Mucosa of rectum (tissue), 2 donors: ENCODE data around the gene HMCN1.

Experiments
- H3K27ac ChIP-seq, 2 donors: one replicate each; pipeline ENCODE4 v1.7.0; 2013; ENCODE audit warnings: inconsistent platforms in 2 of 2, low read depth in 2 of 2, low read length in 2 of 2
- H3K27me3 ChIP-seq, 2 donors: one replicate each; pipeline ENCODE4 v1.7.0; 2013; ENCODE audit warnings: low read length in 2 of 2; ENCODE audit not compliant: control insufficient read depth in 2 of 2, insufficient read depth in 2 of 2
- H3K36me3 ChIP-seq, 2 donors: one replicate each; pipeline ENCODE4 v1.7.0; 2013; ENCODE audit warnings: low read length in 2 of 2; ENCODE audit not compliant: control insufficient read depth in 2 of 2, insufficient read depth in 2 of 2
- H3K4me1 ChIP-seq, 2 donors: one replicate each; pipeline ENCODE4 v1.7.0; 2013; ENCODE audit warnings: low read length in 2 of 2, mild to moderate bottlenecking in 1 of 2; ENCODE audit not compliant: control insufficient read depth in 2 of 2, insufficient read depth in 2 of 2
- H3K4me3 ChIP-seq, 2 donors: one replicate each; pipeline ENCODE4 v1.7.0; 2013; ENCODE audit warnings: low read length in 2 of 2
- H3K9ac ChIP-seq, 2 donors: one replicate each; pipeline ENCODE4 v1.7.0; 2013; ENCODE audit warnings: low read length in 2 of 2, low read depth in 1 of 2, mild to moderate bottlenecking in 1 of 2
- H3K9me3 ChIP-seq, 2 donors: one replicate each; pipeline ENCODE4 v1.7.0; 2013; ENCODE audit warnings: low read length in 2 of 2; ENCODE audit not compliant: control insufficient read depth in 2 of 2
- donor health status: healthy.
- donor health status: Normal muscosa, but diverticular disease.

Gene HMCN1

GRCh38 chr1:186225096-186225495 is 490.9 kb downstream of the HMCN1 start:
- no peak overlapping the region for H3K4me3 ChIP-seq
- no peak overlapping the region for H3K9ac ChIP-seq
- H3K27ac ChIP-seq, result no peak overlapping the region
- H3K27me3 ChIP-seq, result no peaks in the 10 kb centered on the region
- no peaks in the 10 kb centered on the region for H3K4me1 ChIP-seq
- no peaks in the 10 kb centered on the region for H3K36me3 ChIP-seq
- H3K9me3 ChIP-seq, result no peaks in the 10 kb centered on the region

GRCh38 chr1:186228749-186229148 is 494.6 kb downstream of the HMCN1 start:
- Histone ChIP-seq H3K27ac (no peak overlapping the region), H3K27me3 (no peaks in the 10 kb centered on the region), H3K36me3 (no peaks in the 10 kb centered on the region), H3K4me1 (no peaks in the 10 kb centered on the region), H3K9me3 (no peaks in the 10 kb centered on the region), H3K4me3 (no peak overlapping the region), H3K9ac (no peak overlapping the region)

GRCh38 chr1:186231861-186232436 is 497.8 kb downstream of the HMCN1 start:
- H3K4me1 ChIP-seq, result no peaks in the 10 kb centered on the region
- no peak overlapping the region for H3K4me3 ChIP-seq
- H3K9me3 ChIP-seq, result no peaks in the 10 kb centered on the region
- H3K36me3 ChIP-seq, result no peaks in the 10 kb centered on the region
- no peaks in the 10 kb centered on the region for H3K27me3 ChIP-seq
- H3K27ac ChIP-seq, result no peak overlapping the region
- no peak overlapping the region for H3K9ac ChIP-seq

GRCh38 chr1:186234976-186235686 is 500.9 kb downstream of the HMCN1 start:
- no peak overlapping the region for H3K4me3 ChIP-seq
- no peak overlapping the region for H3K9ac ChIP-seq
- no peak overlapping the region for H3K27ac ChIP-seq
- H3K36me3 ChIP-seq, result no peaks in the 10 kb centered on the region
- no peaks in the 10 kb centered on the region for H3K27me3 ChIP-seq
- H3K4me1 ChIP-seq, result no peaks in the 10 kb centered on the region
- no peaks in the 10 kb centered on the region for H3K9me3 ChIP-seq

- no peaks in the 10 kb centered on the region for H3K9me3 ChIP-seq
- no peaks in the 10 kb centered on the region for H3K27me3 ChIP-seq
- no peak overlapping the region for H3K27ac ChIP-seq
- no peaks in the 10 kb centered on the region for H3K4me1 ChIP-seq
- no peaks in the 10 kb centered on the region for H3K36me3 ChIP-seq
- no peak overlapping the region for H3K4me3 ChIP-seq
- H3K9ac ChIP-seq, result no peak overlapping the region
Measured at GRCh38 chr1:186235696-186236095, 501.5 kb downstream of the HMCN1 start.

GRCh38 chr1:186236921-186237320 is 502.7 kb downstream of the HMCN1 start:
- Histone ChIP-seq H3K27ac (no peak overlapping the region), H3K4me1 (no peaks in the 10 kb centered on the region), H3K36me3 (no peaks in the 10 kb centered on the region), H3K9ac (no peak overlapping the region), H3K4me3 (no peak overlapping the region), H3K27me3 (no peaks in the 10 kb centered on the region), H3K9me3 (no peaks in the 10 kb centered on the region)

GRCh38 chr1:186239171-186239570 is 505.0 kb downstream of the HMCN1 start:
- Histone ChIP-seq H3K9me3 (no peaks in the 10 kb centered on the region), H3K36me3 (no peaks in the 10 kb centered on the region), H3K4me3 (no peak overlapping the region), H3K9ac (no peak overlapping the region), H3K4me1 (no peaks in the 10 kb centered on the region), H3K27ac (no peak overlapping the region), H3K27me3 (no peaks in the 10 kb centered on the region)

- no peaks in the 10 kb centered on the region for H3K9me3 ChIP-seq
- no peak overlapping the region for H3K4me3 ChIP-seq
- no peaks in the 10 kb centered on the region for H3K27me3 ChIP-seq
Measured at GRCh38 chr1:186240436-186240835, 506.2 kb downstream of the HMCN1 start.

More at GRCh38 chr1:186240436-186240835, 506.2 kb downstream of the HMCN1 start:
- Histone ChIP-seq H3K4me1 (no peaks in the 10 kb centered on the region), H3K36me3 (no peaks in the 10 kb centered on the region), H3K9ac (no peak overlapping the region), H3K27ac (no peak overlapping the region)
